GM12878 (cell line): Measurements from ENCODE around the gene MICAL3.

Experiments used
- BHLHE40 ChIP-seq, 2 experiments: fragments of 450-650 bp in 1 of 2; IDR thresholded peaks; 2 replicates each; pipeline ENCODE4 v1.6.1; 2011 to 2017; ENCODE audit warnings: low read depth in 2 of 2, borderline replicate concordance in 1 of 2, improper control_type of control experiment in 1 of 2, low read length in 1 of 2, mild to moderate bottlenecking in 1 of 2
- CTCF ChIP-seq, 3 experiments: IDR thresholded peaks in 2 of 3; conservative IDR thresholded peaks in 1 of 3; 2 replicates each; pipeline ENCODE4 v1.5.1; 2011; ENCODE audit warnings: low read depth in 3 of 3, low read length in 3 of 3, mild to moderate bottlenecking in 3 of 3, control low read depth in 2 of 3, moderate library complexity in 2 of 3, inconsistent platforms in 1 of 3, mixed read lengths in 1 of 3; ENCODE audit not compliant: control insufficient read depth in 2 of 3, insufficient read depth in 1 of 3; ENCODE audit errors: extremely low read depth in 1 of 3
- E2F4 ChIP-seq: IDR thresholded peaks from 2 replicates; pipeline ENCODE4 v1.6.1; 2012; ENCODE audit warnings: low read depth, low read length, improper control_type of control experiment
- HCFC1 ChIP-seq: fragments of 150-350 bp; IDR thresholded peaks from 2 replicates; pipeline ENCODE4 v1.6.1; 2014; ENCODE audit warnings: low read length
- MYC ChIP-seq: IDR thresholded peaks from 2 replicates; pipeline ENCODE4 v1.6.1; 2011; ENCODE audit warnings: mild to moderate bottlenecking, low read length, moderate library complexity, inconsistent platforms; ENCODE audit not compliant: insufficient read depth, insufficient replicate concordance, insufficient read length, severe bottlenecking
- NFXL1 ChIP-seq: fragments of 450-650 bp; IDR thresholded peaks from 2 replicates; pipeline ENCODE4 v1.6.1; 2017; ENCODE audit warnings: antibody characterized with exemption, mild to moderate bottlenecking, borderline replicate concordance
- PBX3 ChIP-seq: IDR thresholded peaks from 2 replicates; pipeline ENCODE4 v1.6.1; 2011; ENCODE audit warnings: mild to moderate bottlenecking, low read depth, low read length, moderate library complexity; ENCODE audit not compliant: insufficient replicate concordance
- POLR2A ChIP-seq: IDR thresholded peaks from 2 replicates; pipeline ENCODE4 v1.6.1; 2011; ENCODE audit warnings: low read depth, mild to moderate bottlenecking, low read length
- POLR2AphosphoS5 ChIP-seq: IDR thresholded peaks from 2 replicates; pipeline ENCODE4 v1.6.1; 2011; ENCODE audit warnings: mild to moderate bottlenecking, low read length, inconsistent platforms
- USF1 ChIP-seq: IDR thresholded peaks from 2 replicates; pipeline ENCODE4 v1.6.1; 2011; ENCODE audit warnings: borderline replicate concordance, low read depth, mild to moderate bottlenecking, moderate library complexity, mixed read lengths, low read length; ENCODE audit not compliant: insufficient read depth; ENCODE audit errors: extremely low read length
- ZBTB33 ChIP-seq: fragments of 450-650 bp; IDR thresholded peaks from 2 replicates; pipeline ENCODE4 v1.6.1; 2017; ENCODE audit warnings: mild to moderate bottlenecking
- ZBTB4 ChIP-seq: fragments of 450-650 bp; formaldehyde crosslinking; IDR thresholded peaks from 2 replicates; pipeline ENCODE4 v1.4.0; 2022; ENCODE audit warnings: mild to moderate bottlenecking, moderate library complexity
- ZNF622 ChIP-seq: fragments of 450-650 bp; IDR thresholded peaks from 2 replicates; pipeline ENCODE4 v1.6.1; 2017; ENCODE audit warnings: mild to moderate bottlenecking, inconsistent platforms

- TF ChIP-seq HCFC1: no peak
- no peak for TF ChIP-seq NFXL1
- TF ChIP-seq ZBTB4: no peak
- no peak for TF ChIP-seq ZNF622
- TF ChIP-seq POLR2AphosphoS5: no peak
- no peak for TF ChIP-seq E2F4
- TF ChIP-seq CTCF (IDR thresholded peaks at IDR 0.05 in 2 of 3, conservative IDR thresholded peaks at IDR 0.05 in 1 of 3; ENCODE audit: control insufficient read depth in 2 of 3, extremely low read depth in 1 of 3, insufficient read depth in 1 of 3, low read depth in 3 of 3, low read length in 3 of 3): no peak
- no peak for TF ChIP-seq USF1
- no peak for TF ChIP-seq POLR2A
- TF ChIP-seq PBX3: no peak
- TF ChIP-seq ZBTB33: no peak
- TF ChIP-seq MYC: no peak
- no peak for TF ChIP-seq BHLHE40 (IDR thresholded peaks at IDR 0.05; ENCODE audit: borderline replicate concordance in 1 of 2, low read depth in 2 of 2, low read length in 1 of 2)
Measured at GRCh38 chr22:17914474-17914873, 109.9 kb downstream of the MICAL3 start.
